CD4-positive, CD25-positive, alpha-beta regulatory T cell (primary cell): ENCODE data around the gene DTD1. TPM values are rescaled to one million over a fixed set of nuclear protein-coding genes. Genes with fewer than 3 reads are reported as not detected.

Experiments
- ATAC-seq, 2 donors: fragments of 150-1000 bp; cut with Tn5 transposase; one replicate each; pipeline ENCODE4 v1.10.0; 2021; ENCODE audit warnings: low read depth in 2 of 2, moderate number of reproducible peaks in 2 of 2, moderate library complexity in 1 of 2
- DNase-seq, 3 donors: peaks; one replicate each; pipeline versions ENCODE4 v3.0.0 to v3.0.0-alpha.2; 2012 to 2022; ENCODE audit warnings: mixed read lengths in 1 of 3
- H3K27ac ChIP-seq: one replicate; pipeline ENCODE4 v1.7.0; 2013; ENCODE audit warnings: mild to moderate bottlenecking, low read length; ENCODE audit not compliant: insufficient read depth, poor library complexity, severe bottlenecking
- H3K27me3 ChIP-seq: one replicate; pipeline ENCODE4 v1.7.0; 2013; ENCODE audit warnings: low read length; ENCODE audit not compliant: control insufficient read depth, insufficient read depth
- H3K36me3 ChIP-seq: one replicate; pipeline ENCODE4 v1.7.0; 2013; ENCODE audit warnings: mild to moderate bottlenecking, low read length, moderate library complexity; ENCODE audit not compliant: control insufficient read depth, insufficient read depth
- H3K4me1 ChIP-seq: 2 replicates; pipeline ENCODE4 v1.7.0; 2013; ENCODE audit warnings: mild to moderate bottlenecking, low read length; ENCODE audit not compliant: insufficient read depth, control insufficient read depth, poor library complexity, severe bottlenecking
- H3K4me3 ChIP-seq: one replicate; pipeline ENCODE4 v1.7.0; 2013; ENCODE audit warnings: low read depth, mild to moderate bottlenecking, low read length, moderate library complexity
- H3K9me3 ChIP-seq, 2 experiments: 1 replicate in 1 of 2; 2 replicates in 1 of 2; pipeline ENCODE4 v1.7.0; 2013; ENCODE audit warnings: low read length in 2 of 2, mild to moderate bottlenecking in 1 of 2, moderate library complexity in 1 of 2; ENCODE audit not compliant: control insufficient read depth in 2 of 2
- H3K27ac Mint-ChIP-seq, 3 donors: one replicate each; pipeline ENCODE4 v1.8.0; 2020 to 2022; ENCODE audit warnings: mild to moderate bottlenecking in 3 of 3, mixed read lengths in 3 of 3, moderate library complexity in 2 of 3
- H3K27me3 Mint-ChIP-seq: one replicate; pipeline ENCODE4 v1.8.0; 2022; ENCODE audit warnings: mild to moderate bottlenecking, mixed read lengths
- H3K36me3 Mint-ChIP-seq: one replicate; pipeline ENCODE4 v1.8.0; 2020; ENCODE audit warnings: mixed read lengths
- H3K4me1 Mint-ChIP-seq, 4 donors: one replicate each; pipeline ENCODE4 v1.8.0; 2020 to 2022; ENCODE audit warnings: mixed read lengths in 4 of 4, mild to moderate bottlenecking in 1 of 4
- H3K4me3 Mint-ChIP-seq, 4 donors: one replicate each; pipeline ENCODE4 v1.8.0; 2020 to 2022; ENCODE audit warnings: mild to moderate bottlenecking in 4 of 4, mixed read lengths in 4 of 4, moderate library complexity in 3 of 4
- H3K9me3 Mint-ChIP-seq, 7 donors: one replicate each; pipeline ENCODE4 v1.8.0; 2020 to 2022; ENCODE audit warnings: mixed read lengths in 7 of 7, mild to moderate bottlenecking in 3 of 7, moderate library complexity in 2 of 7
- polyA plus RNA-seq, 4 donors: library from polyadenylated mRNA; unstranded; fragments of 300-500 nt; fragmentation: Illumina TruSeq; gene quantifications; one replicate each; pipeline ENCODE4 v1.2.3, GENCODE V29; 2021
- total RNA-seq: library from RNA; stranded (reverse); gene quantifications from one replicate; pipeline ENCODE4 v1.2.3, GENCODE V29; 2022

The DTD1 gene
- total and polyA plus RNA-seq, 5 donors from 2014 or later: 16.5 to 47.2 (median 44.4) TPM

- H3K9me3 Mint-ChIP-seq: peaks cover 0 to 2% (median 1%) of the 10 kb centered on the region in 7 donors
- H3K36me3 Mint-ChIP-seq: no peaks in the 10 kb centered on the region
- Histone ChIP-seq H3K9me3 (no peaks in the 10 kb centered on the region), H3K27me3 (peaks cover 10% of the 10 kb centered on the region), H3K27ac (no peak overlapping the region), H3K36me3 (no peaks in the 10 kb centered on the region), H3K4me1 (no peaks in the 10 kb centered on the region), H3K4me3 (no peak overlapping the region)
- no peak overlapping the region for H3K4me3 Mint-ChIP-seq
- H3K4me1 Mint-ChIP-seq: peaks cover 0 to 11% (median 0%) of the 10 kb centered on the region in 4 donors
- DNase-seq (no peak), ATAC-seq (no peak)
- H3K27ac Mint-ChIP-seq: no peak overlapping the region
- H3K27me3 Mint-ChIP-seq: peaks cover 37% of the 10 kb centered on the region
Measured at GRCh38 chr20:18802012-18802634, 214.3 kb downstream of the DTD1 start.

- Mint-ChIP-seq H3K27me3 (peaks cover 19% of the 10 kb centered on the region), H3K4me3 (no peak overlapping the region), H3K36me3 (no peaks in the 10 kb centered on the region), H3K4me1 (peaks cover 0 to 11% (median 0%) of the 10 kb centered on the region in 4 donors), H3K9me3 (peaks cover 0 to 3% (median 0%) of the 10 kb centered on the region in 7 donors), H3K27ac (peak overlapping the region; percentile 13 to 72 (median 52))
- DNase-seq (no peak), ATAC-seq (peak in 1 of 2 donors; percentile 16)
- Histone ChIP-seq H3K4me3 (no peak overlapping the region), H3K4me1 (no peaks in the 10 kb centered on the region), H3K36me3 (no peaks in the 10 kb centered on the region), H3K27me3 (peaks cover 3% of the 10 kb centered on the region), H3K27ac (no peak overlapping the region), H3K9me3 (no peaks in the 10 kb centered on the region)
Measured at GRCh38 chr20:18805881-18806280, 218.0 kb downstream of the DTD1 start.

GRCh38 chr20:18808712-18809111 lies 220.9 kb downstream of the DTD1 start:
- Histone ChIP-seq H3K27me3 (peaks cover 3% of the 10 kb centered on the region), H3K4me3 (no peak overlapping the region), H3K27ac (no peak overlapping the region), H3K9me3 (no peaks in the 10 kb centered on the region), H3K4me1 (no peaks in the 10 kb centered on the region), H3K36me3 (no peaks in the 10 kb centered on the region)
- H3K4me3 Mint-ChIP-seq: no peak overlapping the region
- H3K9me3 Mint-ChIP-seq: peaks cover 0 to 3% (median 0%) of the 10 kb centered on the region in 7 donors
- H3K27ac Mint-ChIP-seq: peak overlapping the region in 1 of 3 donors; percentile 55
- peaks cover 0 to 11% (median 0%) of the 10 kb centered on the region in 4 donors for H3K4me1 Mint-ChIP-seq
- peaks cover 8% of the 10 kb centered on the region for H3K27me3 Mint-ChIP-seq
- no peaks in the 10 kb centered on the region for H3K36me3 Mint-ChIP-seq
- ATAC-seq (no peak), DNase-seq (no peak)

GRCh38 chr20:18811186-18811585 lies 223.3 kb downstream of the DTD1 start:
- Histone ChIP-seq H3K36me3 (no peaks in the 10 kb centered on the region), H3K9me3 (no peaks in the 10 kb centered on the region), H3K27me3 (peaks cover 2% of the 10 kb centered on the region), H3K4me1 (no peaks in the 10 kb centered on the region), H3K27ac (no peak overlapping the region), H3K4me3 (no peak overlapping the region)
- Mint-ChIP-seq H3K27ac (no peak overlapping the region), H3K9me3 (peaks cover 0 to 3% (median 0%) of the 10 kb centered on the region in 7 donors), H3K27me3 (peaks cover 7% of the 10 kb centered on the region), H3K4me3 (no peak overlapping the region), H3K36me3 (no peaks in the 10 kb centered on the region), H3K4me1 (peaks cover 0 to 2% (median 0%) of the 10 kb centered on the region in 4 donors)
- no peak for ATAC-seq
- no peak for DNase-seq

- Histone ChIP-seq H3K9me3 (no peaks in the 10 kb centered on the region), H3K4me1 (no peaks in the 10 kb centered on the region), H3K27me3 (peaks cover 2% of the 10 kb centered on the region), H3K36me3 (no peaks in the 10 kb centered on the region), H3K27ac (no peak overlapping the region), H3K4me3 (no peak overlapping the region)
- peaks cover 0 to 2% (median 0%) of the 10 kb centered on the region in 7 donors for H3K9me3 Mint-ChIP-seq
- ATAC-seq (no peak), DNase-seq (no peak)
- H3K4me3 Mint-ChIP-seq: no peak overlapping the region
- no peaks in the 10 kb centered on the region for H3K36me3 Mint-ChIP-seq
- H3K27ac Mint-ChIP-seq: no peak overlapping the region
- peaks cover under 1% of the 10 kb centered on the region for H3K27me3 Mint-ChIP-seq
- H3K4me1 Mint-ChIP-seq: no peaks in the 10 kb centered on the region
Measured at GRCh38 chr20:18811904-18812303, 224.1 kb downstream of the DTD1 start.

- Mint-ChIP-seq H3K27me3 (no peaks in the 10 kb centered on the region), H3K36me3 (no peaks in the 10 kb centered on the region), H3K9me3 (no peaks in the 10 kb centered on the region), H3K4me3 (no peak within 1 kb of the TSS), H3K27ac (no peak within 1 kb of the TSS), H3K4me1 (no peaks in the 10 kb centered on the region)
- Histone ChIP-seq H3K4me3 (no peak within 1 kb of the TSS), H3K27me3 (peaks cover 2% of the 10 kb centered on the region), H3K27ac (no peak within 1 kb of the TSS), H3K4me1 (no peaks in the 10 kb centered on the region), H3K9me3 (no peaks in the 10 kb centered on the region), H3K36me3 (no peaks in the 10 kb centered on the region)
- no peak for ATAC-seq
- no peak for DNase-seq
Measured at GRCh38 chr20:18813483-18813882, 225.6 kb downstream of the DTD1 start, which contains the start of gene SCP2D1. TSS of gene SCP2D1 (plus strand) at chr20:18813783. CDS start at chr20:18813816, 33 bp downstream.

GRCh38 chr20:18815194-18815942 lies 227.5 kb downstream of the DTD1 start:
- ATAC-seq: no peak
- Histone ChIP-seq H3K27me3 (peaks cover 2% of the 10 kb centered on the region), H3K4me3 (no peak overlapping the region), H3K36me3 (no peaks in the 10 kb centered on the region), H3K4me1 (no peaks in the 10 kb centered on the region), H3K27ac (no peak overlapping the region), H3K9me3 (no peaks in the 10 kb centered on the region)
- no peak overlapping the region for H3K27ac Mint-ChIP-seq
- no peak overlapping the region for H3K4me3 Mint-ChIP-seq
- no peaks in the 10 kb centered on the region for H3K4me1 Mint-ChIP-seq
- DNase-seq: no peak
- H3K27me3 Mint-ChIP-seq: no peaks in the 10 kb centered on the region
- no peaks in the 10 kb centered on the region for H3K9me3 Mint-ChIP-seq
- H3K36me3 Mint-ChIP-seq: no peaks in the 10 kb centered on the region
